Measurements from ENCODE around the gene PRR7. TPM values are rescaled to one million over a fixed set of nuclear protein-coding genes. Genes with fewer than 3 reads are reported as not detected.

Gene PRR7
- total RNA-seq, 4 donors from 2014 or later, result 1.9 to 3.0 TPM; not detected in 2

GRCh38 chr5:177439518-177440053 is 7.0 kb upstream of the PRR7 start:
- no peak for DNase-seq
- no peaks in the 10 kb centered on the region for H3K4me1 ChIP-seq
- no peaks in the 10 kb centered on the region for H3K27me3 ChIP-seq
- no peaks in the 10 kb centered on the region for H3K36me3 ChIP-seq
- TF ChIP-seq POLR2A (IDR thresholded peaks at IDR 0.05), result no peak
- TF ChIP-seq, protein P1, sequence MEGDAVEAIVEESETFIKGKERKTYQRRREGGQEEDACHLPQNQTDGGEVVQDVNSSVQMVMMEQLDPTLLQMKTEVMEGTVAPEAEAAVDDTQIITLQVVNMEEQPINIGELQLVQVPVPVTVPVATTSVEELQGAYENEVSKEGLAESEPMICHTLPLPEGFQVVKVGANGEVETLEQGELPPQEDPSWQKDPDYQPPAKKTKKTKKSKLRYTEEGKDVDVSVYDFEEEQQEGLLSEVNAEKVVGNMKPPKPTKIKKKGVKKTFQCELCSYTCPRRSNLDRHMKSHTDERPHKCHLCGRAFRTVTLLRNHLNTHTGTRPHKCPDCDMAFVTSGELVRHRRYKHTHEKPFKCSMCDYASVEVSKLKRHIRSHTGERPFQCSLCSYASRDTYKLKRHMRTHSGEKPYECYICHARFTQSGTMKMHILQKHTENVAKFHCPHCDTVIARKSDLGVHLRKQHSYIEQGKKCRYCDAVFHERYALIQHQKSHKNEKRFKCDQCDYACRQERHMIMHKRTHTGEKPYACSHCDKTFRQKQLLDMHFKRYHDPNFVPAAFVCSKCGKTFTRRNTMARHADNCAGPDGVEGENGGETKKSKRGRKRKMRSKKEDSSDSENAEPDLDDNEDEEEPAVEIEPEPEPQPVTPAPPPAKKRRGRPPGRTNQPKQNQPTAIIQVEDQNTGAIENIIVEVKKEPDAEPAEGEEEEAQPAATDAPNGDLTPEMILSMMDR (IDR thresholded peaks at IDR 0.05), result no peak
- H3K4me3 ChIP-seq, result no peak overlapping the region
- no peak overlapping the region for H3K27ac ChIP-seq
- H3K9me3 ChIP-seq, result no peaks in the 10 kb centered on the region
- intact Hi-C loops (cut with DNase I; ENCODE audit: low total_unique reads), result no loop called here

DNA sequence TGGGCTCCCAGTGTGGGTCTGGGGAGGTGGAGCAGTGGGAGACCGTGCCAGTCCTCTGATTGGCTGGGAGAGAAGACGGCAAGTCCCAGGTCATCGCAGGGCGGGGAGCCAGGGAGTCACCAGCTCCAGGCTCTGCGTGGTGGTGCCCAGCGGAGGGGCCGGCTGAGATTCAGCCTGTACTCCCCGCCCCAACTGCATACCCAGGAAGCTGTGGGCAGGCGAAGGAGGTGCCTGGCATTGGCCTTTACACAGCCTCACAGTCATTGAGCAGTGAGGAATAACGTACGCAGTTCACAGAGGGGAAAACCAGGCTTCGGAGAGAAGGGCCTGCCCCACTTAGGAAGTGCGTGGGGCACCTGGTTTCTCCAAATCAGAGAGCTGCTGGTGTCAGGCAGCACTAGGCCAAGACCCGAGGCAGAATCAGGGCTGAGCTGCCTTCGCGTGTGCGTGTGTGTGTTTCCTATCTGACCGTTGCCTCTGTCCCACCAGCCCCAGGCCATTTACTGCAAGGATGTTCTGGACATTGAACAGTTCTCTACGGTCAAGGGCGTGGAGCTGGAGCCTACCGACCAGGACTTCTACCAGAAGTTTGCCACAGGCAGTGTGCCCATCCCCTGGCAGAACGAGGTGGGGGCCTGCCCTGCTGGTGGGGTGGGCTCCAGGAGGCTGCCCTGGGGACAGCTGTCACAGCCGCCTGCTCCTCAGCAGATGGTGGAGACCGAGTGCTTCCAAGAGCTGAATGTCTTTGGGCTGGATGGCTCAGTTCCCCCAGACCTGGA is 6.2 kb upstream of the PRR7 start:
- no peaks in the 10 kb centered on the region for H3K4me1 ChIP-seq
- intact Hi-C loops (cut with DNase I; ENCODE audit: low total_unique reads), result no loop called here
- DNase-seq, result no peak
- no peak overlapping the region for H3K4me3 ChIP-seq
- no peak overlapping the region for H3K27ac ChIP-seq
- H3K36me3 ChIP-seq, result no peaks in the 10 kb centered on the region
- H3K9me3 ChIP-seq, result no peaks in the 10 kb centered on the region
- TF ChIP-seq POLR2A (IDR thresholded peaks at IDR 0.05), result no peak
- TF ChIP-seq, protein P1 (IDR thresholded peaks at IDR 0.05), result no peak
- H3K27me3 ChIP-seq, result no peaks in the 10 kb centered on the region

DNA sequence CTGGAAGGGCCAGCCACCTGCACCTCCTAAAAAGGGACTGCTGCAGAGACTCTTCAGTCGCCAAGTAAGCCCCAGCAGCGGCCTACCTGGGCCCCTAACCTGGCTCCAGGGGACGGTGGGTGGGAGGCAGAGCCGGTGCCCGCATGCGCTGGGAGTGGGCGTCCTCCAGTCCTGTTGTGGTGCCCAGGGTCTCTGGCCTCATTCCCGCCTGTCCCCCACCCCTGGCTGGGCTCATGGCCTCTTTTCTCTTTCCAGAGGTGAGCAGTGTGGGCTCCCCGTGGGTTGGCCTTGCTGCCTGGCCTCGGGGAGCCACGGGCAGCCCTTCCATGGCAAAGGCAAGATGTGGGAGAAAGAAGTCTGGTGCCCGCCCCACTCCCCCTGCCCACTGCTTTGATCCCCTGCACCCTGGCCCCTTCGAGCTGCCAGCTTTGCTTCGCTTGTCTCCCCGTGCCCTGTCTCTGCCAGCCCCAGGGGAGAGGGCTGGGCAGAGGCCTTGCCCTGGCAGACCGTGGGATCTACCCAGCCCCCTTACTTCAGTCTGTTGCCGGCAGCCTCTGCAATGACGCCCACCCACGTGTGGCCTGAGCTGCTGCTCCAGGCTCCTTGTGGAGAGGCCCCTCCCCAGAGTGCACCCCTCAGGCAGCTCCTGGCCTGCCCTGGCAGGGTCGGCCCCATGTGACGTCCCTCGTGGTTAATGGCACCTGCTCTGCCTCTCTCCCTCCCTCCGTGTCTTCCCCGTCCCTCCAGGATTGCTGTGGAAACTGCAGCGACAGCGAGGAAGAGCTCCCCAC is 5.4 kb upstream of the PRR7 start:
- Histone ChIP-seq H3K4me3 (no peak overlapping the region), H3K27me3 (no peaks in the 10 kb centered on the region), H3K9me3 (no peaks in the 10 kb centered on the region), H3K27ac (no peak overlapping the region), H3K36me3 (no peaks in the 10 kb centered on the region), H3K4me1 (peaks cover 0 to 4% of the 10 kb centered on the region in 2 donors)
- DNase-seq, result no peak
- intact Hi-C loops (cut with DNase I; ENCODE audit: low total_unique reads), result no loop called here
- TF ChIP-seq POLR2A (IDR thresholded peaks at IDR 0.05), result no peak
- TF ChIP-seq, protein P1 (IDR thresholded peaks at IDR 0.05), result no peak

- no peak for DNase-seq
- Histone ChIP-seq H3K27me3 (no peaks in the 10 kb centered on the region), H3K4me1 (peaks cover 0 to 12% of the 10 kb centered on the region in 2 donors), H3K27ac (no peak overlapping the region), H3K9me3 (no peaks in the 10 kb centered on the region), H3K4me3 (no peak overlapping the region), H3K36me3 (no peaks in the 10 kb centered on the region)
- intact Hi-C loops (cut with DNase I; ENCODE audit: low total_unique reads), result no loop called here
- TF ChIP-seq POLR2A (IDR thresholded peaks at IDR 0.05), result no peak
- TF ChIP-seq, protein P1 (IDR thresholded peaks at IDR 0.05), result no peak
These were observed 4.4 kb upstream of the PRR7 start for GRCh38 chr5:177442066-177442826.
